ENCODE results near the gene DPEP2.

The DPEP2 gene

DNA sequence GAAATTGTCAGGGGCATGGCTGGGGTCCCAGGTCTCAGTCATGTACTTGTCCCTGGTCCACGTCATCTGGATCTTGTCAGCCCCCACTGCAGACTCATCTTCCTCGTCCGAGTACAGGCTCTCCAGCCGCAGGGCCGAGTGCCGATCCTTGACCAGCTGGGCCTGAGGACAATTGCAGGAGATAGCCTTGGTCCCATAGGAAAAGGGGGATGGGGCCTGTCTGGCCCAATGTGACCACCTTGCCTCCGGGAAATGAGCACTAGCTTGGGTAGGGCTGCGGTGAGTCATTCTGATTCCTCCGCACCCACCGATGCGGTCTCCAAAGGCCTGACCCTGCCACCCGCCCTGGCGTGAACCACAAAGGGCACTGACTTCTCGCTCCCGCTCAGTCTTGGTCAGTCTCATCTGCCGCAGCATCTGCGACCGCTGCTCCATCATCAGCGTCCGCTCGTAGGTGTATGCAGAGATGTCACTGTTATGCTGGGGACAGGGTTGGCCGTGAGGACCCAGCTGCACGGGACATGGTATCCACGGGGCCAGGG lies 53.8 kb downstream of the DPEP2 start:
- no peak for DNase-seq
- no peaks in the 10 kb centered on the region for H3K9me2 ChIP-seq (replicated peaks; ENCODE audit: insufficient read depth, low read length)
- no peak overlapping the region for H3K27ac ChIP-seq (ENCODE audit: low read length)
- no peak overlapping the region for H3K4me3 ChIP-seq (ENCODE audit: low read length)
- H3K9me3 ChIP-seq (replicated peaks; ENCODE audit: insufficient read depth, low read length), result no peaks in the 10 kb centered on the region
- H3F3A ChIP-seq (ENCODE audit: insufficient read depth, low read length), result 0 out of 2 replicates have a peak, but pooled peaks cover 2% of the 10 kb centered on the region
- no peak overlapping the region for H2AFZ ChIP-seq (ENCODE audit: low read length)
- no peak for TF ChIP-seq CTCF (IDR thresholded peaks at IDR 0.05; ENCODE audit: low read length)
- H3K27me3 ChIP-seq (replicated peaks; ENCODE audit: insufficient read depth, low read length), result no peaks in the 10 kb centered on the region
- no peak overlapping the region for H3K9ac ChIP-seq (ENCODE audit: low read length)
- no peaks in the 10 kb centered on the region for H3K79me2 ChIP-seq (ENCODE audit: low read length)
- no peaks in the 10 kb centered on the region for H4K20me1 ChIP-seq (ENCODE audit: insufficient read depth, low read length)
- H3K4me2 ChIP-seq (ENCODE audit: low read depth, low read length), result no peak overlapping the region
- H3K4me1 ChIP-seq (ENCODE audit: low read length), result no peaks in the 10 kb centered on the region
- no peaks in the 10 kb centered on the region; the same call in 1 of the 2 replicates for H3K36me3 ChIP-seq (replicated peaks; ENCODE audit: insufficient read depth, low read length)

DNA sequence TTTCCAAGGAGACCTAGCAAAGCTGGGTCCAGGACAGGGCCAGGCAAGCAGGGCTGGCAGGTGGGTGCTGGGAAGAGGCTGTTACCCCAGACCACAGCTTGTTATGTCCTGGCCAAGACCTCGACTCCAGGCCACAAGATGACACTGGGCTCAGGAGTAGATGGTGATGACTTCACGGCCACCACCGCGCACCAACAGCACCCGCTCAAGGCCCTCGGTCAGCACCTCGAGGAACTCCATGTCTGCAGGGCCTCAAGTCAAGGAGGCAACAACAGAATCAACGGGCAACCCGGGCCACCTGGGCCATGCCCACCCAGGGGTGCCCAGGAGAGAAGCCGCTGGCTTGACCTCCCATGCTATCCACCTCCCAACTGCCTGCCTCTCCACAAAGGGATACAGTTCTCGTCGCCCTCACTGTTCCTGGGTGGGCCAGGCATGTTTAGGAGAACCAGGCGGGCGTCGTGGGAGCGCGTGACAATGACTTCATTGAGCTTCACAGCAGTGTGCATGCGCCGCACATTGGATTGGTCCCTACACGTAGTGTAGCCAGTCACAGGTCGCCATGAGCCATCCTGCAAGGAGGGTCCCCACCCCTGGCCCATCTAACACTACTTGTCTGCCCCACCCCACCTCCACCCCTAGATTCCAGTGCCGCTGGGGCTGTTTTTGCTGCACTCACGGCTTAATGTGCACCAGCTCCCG lies 54.4 kb downstream of the DPEP2 start:
- no peak overlapping the region for H2AFZ ChIP-seq (ENCODE audit: low read length)
- H3K4me2 ChIP-seq (ENCODE audit: low read depth, low read length), result no peak overlapping the region
- 0 out of 2 replicates have a peak, but pooled peaks cover 2% of the 10 kb centered on the region for H3F3A ChIP-seq (ENCODE audit: insufficient read depth, low read length)
- H4K20me1 ChIP-seq (ENCODE audit: insufficient read depth, low read length), result no peaks in the 10 kb centered on the region
- no peak overlapping the region for H3K4me3 ChIP-seq (ENCODE audit: low read length)
- H3K27me3 ChIP-seq (replicated peaks; ENCODE audit: insufficient read depth, low read length), result no peaks in the 10 kb centered on the region
- no peaks in the 10 kb centered on the region for H3K9me3 ChIP-seq (replicated peaks; ENCODE audit: insufficient read depth, low read length)
- no peak overlapping the region for H3K9ac ChIP-seq (ENCODE audit: low read length)
- H3K4me1 ChIP-seq (ENCODE audit: low read length), result no peaks in the 10 kb centered on the region
- no peaks in the 10 kb centered on the region; the same call in 1 of the 2 replicates for H3K36me3 ChIP-seq (replicated peaks; ENCODE audit: insufficient read depth, low read length)
- no peaks in the 10 kb centered on the region for H3K79me2 ChIP-seq (ENCODE audit: low read length)
- DNase-seq, result no peak
- TF ChIP-seq EZH2phosphoT487 (IDR thresholded peaks at IDR 0.05; ENCODE audit: low read length) (no peak), EZH2 (optimal IDR thresholded peaks at IDR 0.05; ENCODE audit: low read depth, low read length) (no peak), CTCF (IDR thresholded peaks at IDR 0.05; ENCODE audit: low read length) (no peak)
- no peaks in the 10 kb centered on the region for H3K9me2 ChIP-seq (replicated peaks; ENCODE audit: insufficient read depth, low read length)
- H3K27ac ChIP-seq (ENCODE audit: low read length), result no peak overlapping the region

- Histone ChIP-seq H3K9me3 (replicated peaks; ENCODE audit: insufficient read depth, low read length) (no peaks in the 10 kb centered on the region), H3F3A (ENCODE audit: insufficient read depth, low read length) (0 out of 2 replicates have a peak, but pooled peaks cover 2% of the 10 kb centered on the region), H3K9ac (ENCODE audit: low read length) (no peak within 1 kb of the TSS), H4K20me1 (ENCODE audit: insufficient read depth, low read length) (no peaks in the 10 kb centered on the region), H2AFZ (ENCODE audit: low read length) (no peak within 1 kb of the TSS), H3K4me2 (ENCODE audit: low read depth, low read length) (no peak within 1 kb of the TSS), H3K79me2 (ENCODE audit: low read length) (no peaks in the 10 kb centered on the region), H3K36me3 (replicated peaks; ENCODE audit: insufficient read depth, low read length) (no peaks in the 10 kb centered on the region; the same call in 1 of the 2 replicates), H3K4me1 (ENCODE audit: low read length) (no peaks in the 10 kb centered on the region), H3K9me2 (replicated peaks; ENCODE audit: insufficient read depth, low read length) (no peaks in the 10 kb centered on the region), H3K4me3 (ENCODE audit: low read length) (no peak within 1 kb of the TSS), H3K27me3 (replicated peaks; ENCODE audit: insufficient read depth, low read length) (no peaks in the 10 kb centered on the region), H3K27ac (ENCODE audit: low read length) (no peak within 1 kb of the TSS)
- no peak for TF ChIP-seq EZH2 (optimal IDR thresholded peaks at IDR 0.05; ENCODE audit: low read depth, low read length)
- TF ChIP-seq CTCF (IDR thresholded peaks at IDR 0.05; ENCODE audit: low read length), result no peak
- TF ChIP-seq EZH2phosphoT487 (IDR thresholded peaks at IDR 0.05; ENCODE audit: low read length), result no peak
- no peak for DNase-seq
Measured at GRCh38 chr16:67943619-67944504, 55.4 kb downstream of the DPEP2 start, which contains the start of gene LCAT. LCAT (minus strand) TSS chr16:67944120; CDS start chr16:67944101, 19 bp downstream.
